ENCODE results near the gene DOK5. TPM values are rescaled to one million over a fixed set of nuclear protein-coding genes. Genes with fewer than 3 reads are reported as not detected.

Gene DOK5
- total and polyA plus RNA-seq, 2 experiments from 2014 or later, result 5.0 to 6.9 TPM

DNA sequence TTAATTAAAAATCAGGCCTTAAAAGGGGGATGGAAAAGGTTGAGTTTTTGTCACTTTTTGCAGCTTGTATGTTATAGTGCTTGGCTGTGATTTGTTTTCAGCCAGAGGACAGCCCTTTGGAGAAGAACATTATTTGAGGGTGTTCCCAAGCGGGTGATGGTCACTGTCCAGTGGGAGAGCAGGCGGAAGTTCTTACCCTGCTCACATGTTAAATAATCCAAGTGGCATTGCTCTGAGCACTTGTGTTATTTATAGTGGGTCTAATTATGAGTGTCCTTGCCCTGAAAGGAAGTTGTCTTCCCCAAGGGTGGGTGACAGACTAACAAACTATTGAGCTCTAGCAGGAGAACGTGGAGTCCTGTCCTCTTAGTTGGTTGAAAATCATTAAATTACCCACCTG is 49.5 kb downstream of the DOK5 start:
- peaks cover 31% of the 10 kb centered on the region for H3K4me1 Mint-ChIP-seq
- H3K9me2 ChIP-seq (ENCODE audit: insufficient read depth), result peaks cover 7% of the 10 kb centered on the region; the same call in 1 of the 2 replicates
- peaks cover 5% of the 10 kb centered on the region; the same call in 1 of the 3 replicates for H3K36me3 Mint-ChIP-seq (ENCODE audit: low read depth)
- ATAC-seq, result no peak
- no peak overlapping the region for H3K4me2 ChIP-seq
- H3K4me3 ChIP-seq, result no peak overlapping the region
- no peaks in the 10 kb centered on the region for H3F3A ChIP-seq (replicated peaks; ENCODE audit: low read depth)
- H2AFZ ChIP-seq, result no peak overlapping the region
- H3K79me2 ChIP-seq (replicated peaks; ENCODE audit: insufficient read depth), result no peaks in the 10 kb centered on the region
- H4K20me1 ChIP-seq (replicated peaks; ENCODE audit: insufficient read depth), result no peaks in the 10 kb centered on the region
- no peaks in the 10 kb centered on the region for H3K36me3 ChIP-seq (ENCODE audit: insufficient read depth)
- no peak for DNase-seq (ENCODE audit: low spot score)
- H3K27ac Mint-ChIP-seq, result no peak overlapping the region
- no peak overlapping the region for H3K27ac ChIP-seq (ENCODE audit: low read depth)
- no peaks in the 10 kb centered on the region; the same call in 2 of the 3 replicates for H3K9me3 Mint-ChIP-seq
- H3K27me3 ChIP-seq (ENCODE audit: insufficient read depth), result no peaks in the 10 kb centered on the region
- no peak overlapping the region for H3K4me3 Mint-ChIP-seq
- peaks cover 10% of the 10 kb centered on the region for H3K4me1 ChIP-seq (ENCODE audit: insufficient read depth)
- TF ChIP-seq, protein P1, sequence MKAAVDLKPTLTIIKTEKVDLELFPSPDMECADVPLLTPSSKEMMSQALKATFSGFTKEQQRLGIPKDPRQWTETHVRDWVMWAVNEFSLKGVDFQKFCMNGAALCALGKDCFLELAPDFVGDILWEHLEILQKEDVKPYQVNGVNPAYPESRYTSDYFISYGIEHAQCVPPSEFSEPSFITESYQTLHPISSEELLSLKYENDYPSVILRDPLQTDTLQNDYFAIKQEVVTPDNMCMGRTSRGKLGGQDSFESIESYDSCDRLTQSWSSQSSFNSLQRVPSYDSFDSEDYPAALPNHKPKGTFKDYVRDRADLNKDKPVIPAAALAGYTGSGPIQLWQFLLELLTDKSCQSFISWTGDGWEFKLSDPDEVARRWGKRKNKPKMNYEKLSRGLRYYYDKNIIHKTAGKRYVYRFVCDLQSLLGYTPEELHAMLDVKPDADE (IDR thresholded peaks at IDR 0.05), result no peak
- no peak for TF ChIP-seq JUNB (IDR thresholded peaks at IDR 0.05; ENCODE audit: unreplicated experiment)
- TF ChIP-seq POLR2AphosphoS5 (IDR thresholded peaks at IDR 0.05; ENCODE audit: low read depth), result no peak
- TF ChIP-seq ZNF114 (CRISPR knock-in tag; IDR thresholded peaks at IDR 0.05), result no peak
- TF ChIP-seq, protein P2, sequence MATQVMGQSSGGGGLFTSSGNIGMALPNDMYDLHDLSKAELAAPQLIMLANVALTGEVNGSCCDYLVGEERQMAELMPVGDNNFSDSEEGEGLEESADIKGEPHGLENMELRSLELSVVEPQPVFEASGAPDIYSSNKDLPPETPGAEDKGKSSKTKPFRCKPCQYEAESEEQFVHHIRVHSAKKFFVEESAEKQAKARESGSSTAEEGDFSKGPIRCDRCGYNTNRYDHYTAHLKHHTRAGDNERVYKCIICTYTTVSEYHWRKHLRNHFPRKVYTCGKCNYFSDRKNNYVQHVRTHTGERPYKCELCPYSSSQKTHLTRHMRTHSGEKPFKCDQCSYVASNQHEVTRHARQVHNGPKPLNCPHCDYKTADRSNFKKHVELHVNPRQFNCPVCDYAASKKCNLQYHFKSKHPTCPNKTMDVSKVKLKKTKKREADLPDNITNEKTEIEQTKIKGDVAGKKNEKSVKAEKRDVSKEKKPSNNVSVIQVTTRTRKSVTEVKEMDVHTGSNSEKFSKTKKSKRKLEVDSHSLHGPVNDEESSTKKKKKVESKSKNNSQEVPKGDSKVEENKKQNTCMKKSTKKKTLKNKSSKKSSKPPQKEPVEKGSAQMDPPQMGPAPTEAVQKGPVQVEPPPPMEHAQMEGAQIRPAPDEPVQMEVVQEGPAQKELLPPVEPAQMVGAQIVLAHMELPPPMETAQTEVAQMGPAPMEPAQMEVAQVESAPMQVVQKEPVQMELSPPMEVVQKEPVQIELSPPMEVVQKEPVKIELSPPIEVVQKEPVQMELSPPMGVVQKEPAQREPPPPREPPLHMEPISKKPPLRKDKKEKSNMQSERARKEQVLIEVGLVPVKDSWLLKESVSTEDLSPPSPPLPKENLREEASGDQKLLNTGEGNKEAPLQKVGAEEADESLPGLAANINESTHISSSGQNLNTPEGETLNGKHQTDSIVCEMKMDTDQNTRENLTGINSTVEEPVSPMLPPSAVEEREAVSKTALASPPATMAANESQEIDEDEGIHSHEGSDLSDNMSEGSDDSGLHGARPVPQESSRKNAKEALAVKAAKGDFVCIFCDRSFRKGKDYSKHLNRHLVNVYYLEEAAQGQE (IDR thresholded peaks at IDR 0.05; ENCODE audit: unreplicated experiment), result no peak
- no peak for TF ChIP-seq NANOG (IDR thresholded peaks at IDR 0.05; ENCODE audit: borderline replicate concordance)
- TF ChIP-seq EZH2 (IDR thresholded peaks at IDR 0.05; ENCODE audit: low read depth, unreplicated experiment), result no peak
- TF ChIP-seq, protein P3, sequence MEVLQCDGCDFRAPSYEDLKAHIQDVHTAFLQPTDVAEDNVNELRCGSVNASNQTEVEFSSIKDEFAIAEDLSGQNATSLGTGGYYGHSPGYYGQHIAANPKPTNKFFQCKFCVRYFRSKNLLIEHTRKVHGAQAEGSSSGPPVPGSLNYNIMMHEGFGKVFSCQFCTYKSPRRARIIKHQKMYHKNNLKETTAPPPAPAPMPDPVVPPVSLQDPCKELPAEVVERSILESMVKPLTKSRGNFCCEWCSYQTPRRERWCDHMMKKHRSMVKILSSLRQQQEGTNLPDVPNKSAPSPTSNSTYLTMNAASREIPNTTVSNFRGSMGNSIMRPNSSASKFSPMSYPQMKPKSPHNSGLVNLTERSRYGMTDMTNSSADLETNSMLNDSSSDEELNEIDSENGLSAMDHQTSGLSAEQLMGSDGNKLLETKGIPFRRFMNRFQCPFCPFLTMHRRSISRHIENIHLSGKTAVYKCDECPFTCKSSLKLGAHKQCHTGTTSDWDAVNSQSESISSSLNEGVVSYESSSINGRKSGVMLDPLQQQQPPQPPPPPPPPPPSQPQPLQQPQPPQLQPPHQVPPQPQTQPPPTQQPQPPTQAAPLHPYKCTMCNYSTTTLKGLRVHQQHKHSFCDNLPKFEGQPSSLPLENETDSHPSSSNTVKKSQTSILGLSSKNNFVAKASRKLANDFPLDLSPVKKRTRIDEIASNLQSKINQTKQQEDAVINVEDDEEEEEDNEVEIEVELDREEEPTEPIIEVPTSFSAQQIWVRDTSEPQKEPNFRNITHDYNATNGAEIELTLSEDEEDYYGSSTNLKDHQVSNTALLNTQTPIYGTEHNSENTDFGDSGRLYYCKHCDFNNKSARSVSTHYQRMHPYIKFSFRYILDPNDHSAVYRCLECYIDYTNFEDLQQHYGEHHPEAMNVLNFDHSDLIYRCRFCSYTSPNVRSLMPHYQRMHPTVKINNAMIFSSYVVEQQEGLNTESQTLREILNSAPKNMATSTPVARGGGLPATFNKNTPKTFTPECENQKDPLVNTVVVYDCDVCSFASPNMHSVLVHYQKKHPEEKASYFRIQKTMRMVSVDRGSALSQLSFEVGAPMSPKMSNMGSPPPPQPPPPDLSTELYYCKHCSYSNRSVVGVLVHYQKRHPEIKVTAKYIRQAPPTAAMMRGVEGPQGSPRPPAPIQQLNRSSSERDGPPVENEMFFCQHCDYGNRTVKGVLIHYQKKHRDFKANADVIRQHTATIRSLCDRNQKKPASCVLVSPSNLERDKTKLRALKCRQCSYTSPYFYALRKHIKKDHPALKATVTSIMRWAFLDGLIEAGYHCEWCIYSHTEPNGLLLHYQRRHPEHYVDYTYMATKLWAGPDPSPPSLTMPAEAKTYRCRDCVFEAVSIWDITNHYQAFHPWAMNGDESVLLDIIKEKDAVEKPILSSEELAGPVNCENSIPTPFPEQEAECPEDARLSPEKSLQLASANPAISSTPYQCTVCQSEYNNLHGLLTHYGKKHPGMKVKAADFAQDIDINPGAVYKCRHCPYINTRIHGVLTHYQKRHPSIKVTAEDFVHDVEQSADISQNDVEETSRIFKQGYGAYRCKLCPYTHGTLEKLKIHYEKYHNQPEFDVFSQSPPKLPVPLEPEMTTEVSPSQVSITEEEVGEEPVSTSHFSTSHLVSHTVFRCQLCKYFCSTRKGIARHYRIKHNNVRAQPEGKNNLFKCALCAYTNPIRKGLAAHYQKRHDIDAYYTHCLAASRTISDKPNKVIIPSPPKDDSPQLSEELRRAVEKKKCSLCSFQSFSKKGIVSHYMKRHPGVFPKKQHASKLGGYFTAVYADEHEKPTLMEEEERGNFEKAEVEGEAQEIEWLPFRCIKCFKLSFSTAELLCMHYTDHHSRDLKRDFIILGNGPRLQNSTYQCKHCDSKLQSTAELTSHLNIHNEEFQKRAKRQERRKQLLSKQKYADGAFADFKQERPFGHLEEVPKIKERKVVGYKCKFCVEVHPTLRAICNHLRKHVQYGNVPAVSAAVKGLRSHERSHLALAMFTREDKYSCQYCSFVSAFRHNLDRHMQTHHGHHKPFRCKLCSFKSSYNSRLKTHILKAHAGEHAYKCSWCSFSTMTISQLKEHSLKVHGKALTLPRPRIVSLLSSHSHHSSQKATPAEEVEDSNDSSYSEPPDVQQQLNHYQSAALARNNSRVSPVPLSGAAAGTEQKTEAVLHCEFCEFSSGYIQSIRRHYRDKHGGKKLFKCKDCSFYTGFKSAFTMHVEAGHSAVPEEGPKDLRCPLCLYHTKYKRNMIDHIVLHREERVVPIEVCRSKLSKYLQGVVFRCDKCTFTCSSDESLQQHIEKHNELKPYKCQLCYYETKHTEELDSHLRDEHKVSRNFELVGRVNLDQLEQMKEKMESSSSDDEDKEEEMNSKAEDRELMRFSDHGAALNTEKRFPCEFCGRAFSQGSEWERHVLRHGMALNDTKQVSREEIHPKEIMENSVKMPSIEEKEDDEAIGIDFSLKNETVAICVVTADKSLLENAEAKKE (CRISPR knock-in tag; IDR thresholded peaks at IDR 0.05), result no peak
- TF ChIP-seq ZNF331 (CRISPR knock-in tag; IDR thresholded peaks at IDR 0.05; ENCODE audit: low read depth), result no peak
- TF ChIP-seq CREB1 (CRISPR knock-in tag; IDR thresholded peaks at IDR 0.05; ENCODE audit: low read depth), result no peak
- no peak for TF ChIP-seq STAT1 (IDR thresholded peaks at IDR 0.05; ENCODE audit: unreplicated experiment)
- TF ChIP-seq, protein P4, sequence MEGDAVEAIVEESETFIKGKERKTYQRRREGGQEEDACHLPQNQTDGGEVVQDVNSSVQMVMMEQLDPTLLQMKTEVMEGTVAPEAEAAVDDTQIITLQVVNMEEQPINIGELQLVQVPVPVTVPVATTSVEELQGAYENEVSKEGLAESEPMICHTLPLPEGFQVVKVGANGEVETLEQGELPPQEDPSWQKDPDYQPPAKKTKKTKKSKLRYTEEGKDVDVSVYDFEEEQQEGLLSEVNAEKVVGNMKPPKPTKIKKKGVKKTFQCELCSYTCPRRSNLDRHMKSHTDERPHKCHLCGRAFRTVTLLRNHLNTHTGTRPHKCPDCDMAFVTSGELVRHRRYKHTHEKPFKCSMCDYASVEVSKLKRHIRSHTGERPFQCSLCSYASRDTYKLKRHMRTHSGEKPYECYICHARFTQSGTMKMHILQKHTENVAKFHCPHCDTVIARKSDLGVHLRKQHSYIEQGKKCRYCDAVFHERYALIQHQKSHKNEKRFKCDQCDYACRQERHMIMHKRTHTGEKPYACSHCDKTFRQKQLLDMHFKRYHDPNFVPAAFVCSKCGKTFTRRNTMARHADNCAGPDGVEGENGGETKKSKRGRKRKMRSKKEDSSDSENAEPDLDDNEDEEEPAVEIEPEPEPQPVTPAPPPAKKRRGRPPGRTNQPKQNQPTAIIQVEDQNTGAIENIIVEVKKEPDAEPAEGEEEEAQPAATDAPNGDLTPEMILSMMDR (conservative IDR thresholded peaks at IDR 0.05; ENCODE audit: low read depth in 2 of 2), result no peak
- TF ChIP-seq EZH2phosphoT487 (IDR thresholded peaks at IDR 0.05; ENCODE audit: unreplicated experiment), result no peak
- H3K27me3 Mint-ChIP-seq (ENCODE audit: insufficient read depth, low read depth, poor library complexity), result peaks cover 2% of the 10 kb centered on the region

All from GM23338 (cell line).